GM18867 (cell line): ENCODE data around the gene ZNF735.
"Not testable (repeated sequence)": the region's sequence is repeated elsewhere in the genome, so short reads cannot be mapped to it uniquely, and the experiment has no call there.

Experiments
- ATAC-seq: cut with Tn5 transposase; IDR thresholded peaks from one replicate; pipeline ENCODE4 v1.9.1; 2021; ENCODE audit warnings: mild to moderate bottlenecking, moderate library complexity; ENCODE audit not compliant: unreplicated experiment

ZNF735 gene

DNA sequence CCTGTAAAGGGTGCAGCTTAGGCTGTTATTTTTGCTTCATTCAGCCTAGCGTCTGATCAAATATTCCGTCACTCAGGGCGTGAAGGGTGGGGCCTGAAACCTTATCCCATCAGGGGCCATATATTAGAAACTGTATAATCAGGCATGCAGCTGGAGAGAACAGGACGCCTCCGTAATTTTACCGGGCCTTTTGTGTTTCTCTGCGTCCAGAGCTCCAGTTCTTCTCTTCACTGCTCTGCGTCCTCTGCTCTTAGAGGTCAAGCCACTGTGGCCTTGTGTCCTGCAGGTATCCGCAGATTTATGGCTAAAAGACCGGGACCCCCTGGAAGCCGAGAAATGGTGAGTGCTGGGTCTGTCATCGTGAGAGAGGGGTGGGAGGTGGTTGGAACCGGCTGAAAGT is at the start of gene ZNF735:
Gene ZNF735 (plus strand): TSS at position 301 of the 400 bp plus-strand sequence. CDS start 0 bp downstream, at position 301.
- ATAC-seq = no peak

DNA sequence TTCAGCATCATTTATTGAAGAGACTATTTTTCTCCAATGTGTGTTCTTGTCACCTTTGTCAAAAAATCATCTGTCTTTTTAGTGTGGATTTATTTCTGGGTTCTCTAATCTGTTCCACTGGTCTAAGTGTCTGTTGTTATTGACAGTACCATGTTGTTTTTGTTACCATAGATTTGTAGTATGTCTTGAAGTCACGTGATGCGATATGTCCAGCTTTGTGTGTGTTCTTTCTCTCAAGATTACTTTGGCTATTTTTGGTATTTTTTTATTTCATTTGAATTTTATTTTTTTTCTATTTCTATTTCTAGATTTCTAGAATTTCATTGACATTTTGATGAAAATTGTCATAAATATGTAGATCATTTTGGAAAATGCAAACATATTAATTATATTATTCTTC is 36.0 kb upstream of the ZNF735 start:
- not testable (repeated sequence) for ATAC-seq

DNA sequence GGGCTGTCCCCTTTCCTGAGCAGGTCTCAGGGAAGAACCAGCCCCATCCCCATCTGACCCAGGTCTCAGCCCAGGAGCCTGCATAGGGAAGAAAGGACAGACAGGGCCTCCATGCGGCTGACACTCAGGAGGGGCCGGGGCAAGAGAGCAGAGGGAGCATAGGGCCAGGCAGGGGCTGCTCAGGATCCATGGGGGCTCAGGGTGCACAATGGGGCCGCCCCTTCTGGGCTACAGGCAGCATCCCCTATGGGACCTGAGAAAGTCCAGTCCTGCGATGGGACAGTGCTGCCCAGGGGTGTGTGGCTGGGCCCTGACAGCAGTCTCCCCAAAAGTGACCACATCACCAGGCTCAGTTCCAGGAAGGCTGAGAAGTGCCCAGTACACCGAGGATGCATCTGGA is 32.7 kb upstream of the ZNF735 start:
- no peak for ATAC-seq

DNA sequence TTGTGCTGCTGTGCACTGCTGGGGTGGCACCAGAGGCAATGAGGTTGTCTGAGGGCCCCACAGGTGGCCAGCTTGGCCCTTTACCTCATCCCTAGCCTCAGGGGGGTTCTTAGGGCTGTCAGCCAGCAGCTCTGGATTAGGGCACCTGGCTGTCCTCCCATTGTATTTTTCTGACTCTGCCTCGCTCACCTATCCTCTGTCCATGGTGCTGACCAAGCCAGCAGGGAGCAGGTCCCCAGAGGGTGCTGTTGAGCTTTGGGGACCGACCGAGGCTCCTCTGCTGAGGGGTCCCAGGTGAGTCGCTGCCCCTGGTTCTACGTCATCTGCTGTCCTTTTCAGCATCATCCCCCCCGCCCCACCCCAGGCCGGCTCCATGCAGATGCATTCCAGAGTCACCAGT is 32.1 kb upstream of the ZNF735 start:
- no peak for ATAC-seq

DNA sequence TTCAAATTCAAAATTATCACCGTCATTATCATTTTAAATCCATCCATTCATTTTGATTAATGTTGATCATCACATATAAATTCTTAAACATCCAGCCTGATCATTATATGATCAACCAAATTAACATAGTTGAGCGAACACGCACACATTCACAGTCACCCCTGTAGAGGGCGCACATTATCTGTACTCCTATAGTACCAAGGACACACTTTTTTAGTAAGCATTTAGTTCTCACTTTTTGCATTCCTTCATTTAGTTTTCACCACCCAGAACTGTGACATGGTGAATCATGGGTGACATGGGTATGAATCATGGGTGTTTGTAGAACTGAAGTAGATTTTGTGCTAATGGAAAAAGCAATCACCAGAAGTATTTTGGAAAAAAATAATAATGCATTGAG is 26.0 kb upstream of the ZNF735 start:
- no peak for ATAC-seq

DNA sequence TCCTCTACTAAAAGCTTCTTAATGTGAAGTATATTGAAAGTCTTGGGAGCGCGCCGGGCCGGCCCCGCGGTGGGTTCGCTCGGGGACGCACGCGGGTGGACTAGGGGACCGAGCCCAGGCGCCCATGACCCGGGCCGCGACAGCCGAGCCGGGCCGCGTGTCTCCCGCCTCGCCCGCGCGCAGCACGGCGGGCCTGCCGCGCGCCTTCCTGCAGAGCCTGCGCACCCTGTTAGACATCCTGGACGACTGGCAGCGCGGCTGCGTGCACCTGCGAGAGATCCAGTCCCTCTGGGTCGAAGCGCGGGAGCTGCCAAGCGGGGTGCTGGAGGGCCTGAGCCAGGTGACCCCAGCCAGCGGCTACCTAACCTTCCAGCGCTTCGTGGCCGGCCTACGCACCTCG is 25.4 kb upstream of the ZNF735 start:
- ATAC-seq = no peak

DNA sequence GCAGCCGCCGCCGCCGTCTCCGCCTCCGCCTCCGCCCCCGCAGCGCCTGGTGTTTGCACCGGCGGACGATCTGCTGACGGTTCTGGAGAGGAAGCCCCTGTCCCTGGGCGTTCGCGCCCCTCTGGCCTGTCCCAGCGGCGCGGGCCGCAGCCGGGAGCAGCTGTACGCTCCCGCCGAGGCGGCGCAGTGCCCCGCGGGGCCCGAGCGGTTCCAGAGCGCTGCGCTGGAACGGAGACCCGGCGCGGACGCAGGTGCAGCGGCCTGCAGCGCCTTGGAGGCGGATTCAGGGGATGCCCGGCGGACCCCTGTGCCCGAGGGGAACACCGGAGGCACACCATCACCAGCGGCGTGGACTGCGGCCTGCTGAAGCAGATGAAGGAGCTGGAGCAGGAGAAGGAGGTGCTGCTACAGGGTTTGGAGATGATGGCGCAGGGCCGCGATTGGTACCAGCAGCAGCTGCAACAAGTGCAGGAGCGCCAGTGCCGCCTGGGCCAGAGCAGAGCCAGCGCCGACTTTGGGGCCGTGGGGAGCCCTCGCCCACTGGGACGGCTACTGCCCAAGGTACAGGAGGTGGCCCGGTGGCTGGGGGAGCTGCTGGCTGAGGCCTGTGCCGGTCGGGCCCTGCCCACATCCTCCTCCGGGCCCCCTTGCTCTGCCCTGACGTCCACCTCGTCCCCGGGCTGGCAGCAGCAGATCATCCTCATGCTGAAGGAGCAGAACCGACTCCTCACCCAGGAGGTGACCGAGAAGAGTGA is 24.8 kb upstream of the ZNF735 start:
- ATAC-seq = no peak

DNA sequence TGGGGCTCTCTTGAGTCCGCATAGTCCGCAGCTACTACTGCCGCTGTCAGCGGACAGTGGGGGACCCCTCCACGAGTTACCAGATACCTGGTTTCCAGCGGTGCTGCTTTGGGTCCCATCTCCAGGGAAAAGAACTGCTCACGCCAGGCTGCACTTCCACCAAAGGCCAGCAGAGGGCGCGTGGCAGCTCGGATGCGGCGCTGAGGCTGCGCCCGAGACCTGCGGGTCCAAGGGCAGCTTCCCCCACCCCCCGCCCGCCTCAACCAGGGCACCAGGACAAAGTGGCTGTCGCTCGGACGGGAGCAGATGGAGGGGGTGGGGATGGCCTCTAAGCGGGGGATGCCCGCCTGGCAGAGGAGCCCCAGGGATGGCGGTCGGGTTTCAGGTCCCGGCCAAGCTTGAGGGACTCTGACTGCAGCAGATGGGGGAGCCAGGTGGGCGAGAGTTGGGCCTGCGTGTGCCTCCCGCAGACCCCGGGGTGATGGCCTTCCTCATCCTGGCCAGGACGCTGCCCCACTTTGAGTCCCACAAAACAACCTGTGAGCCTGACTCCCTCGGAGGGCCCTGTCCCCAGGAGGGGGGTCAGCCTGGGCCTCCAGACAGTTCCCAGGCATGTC is 23.8 kb upstream of the ZNF735 start:
- no peak for ATAC-seq

DNA sequence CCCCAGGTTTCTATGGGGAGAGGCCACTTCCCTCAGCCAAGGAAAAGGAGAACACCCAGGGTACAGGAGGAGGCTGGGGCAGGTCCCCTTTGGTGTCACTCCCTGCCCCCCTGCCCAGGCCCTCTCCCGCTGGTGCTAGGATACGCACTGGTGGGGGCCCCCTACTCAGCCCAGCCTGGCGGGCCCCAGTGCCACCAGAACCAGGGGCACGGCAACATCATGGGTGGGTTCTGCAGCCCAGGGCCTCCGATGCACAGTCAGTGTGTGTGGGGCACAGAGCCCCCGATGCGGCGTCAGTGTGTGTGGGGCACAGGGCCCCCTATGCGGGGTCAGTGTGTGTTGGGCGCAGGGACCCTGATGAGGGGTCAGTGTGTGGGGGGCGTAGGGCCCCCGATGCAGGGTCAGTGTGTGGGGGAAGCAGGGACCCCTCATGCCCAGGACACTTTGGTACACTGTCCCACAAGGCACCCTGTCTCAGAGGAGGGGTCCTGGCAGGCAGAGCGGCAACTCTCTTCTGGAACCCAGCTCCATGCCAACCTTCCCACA is 23.1 kb upstream of the ZNF735 start:
- ATAC-seq = no peak

DNA sequence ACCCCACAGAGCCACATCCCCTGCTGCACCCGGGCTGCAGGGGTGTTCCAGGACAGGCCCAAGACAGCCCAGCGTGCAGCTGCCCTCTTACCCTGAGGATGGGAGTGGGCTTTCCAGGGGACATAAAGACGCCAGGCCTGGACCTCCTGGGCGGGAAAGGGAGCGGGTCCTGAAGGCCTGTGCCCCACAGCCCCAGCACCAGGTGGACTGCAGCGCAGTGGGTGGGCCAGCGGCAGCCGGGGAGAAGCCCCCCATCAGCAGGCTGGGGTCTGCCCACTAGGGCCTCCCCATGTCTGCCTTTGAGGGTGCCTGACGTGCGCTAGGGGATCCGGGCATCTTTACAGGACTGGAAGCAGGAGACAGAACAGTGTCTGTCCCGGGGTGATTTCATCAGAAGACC is 22.6 kb upstream of the ZNF735 start:
- ATAC-seq = no peak

DNA sequence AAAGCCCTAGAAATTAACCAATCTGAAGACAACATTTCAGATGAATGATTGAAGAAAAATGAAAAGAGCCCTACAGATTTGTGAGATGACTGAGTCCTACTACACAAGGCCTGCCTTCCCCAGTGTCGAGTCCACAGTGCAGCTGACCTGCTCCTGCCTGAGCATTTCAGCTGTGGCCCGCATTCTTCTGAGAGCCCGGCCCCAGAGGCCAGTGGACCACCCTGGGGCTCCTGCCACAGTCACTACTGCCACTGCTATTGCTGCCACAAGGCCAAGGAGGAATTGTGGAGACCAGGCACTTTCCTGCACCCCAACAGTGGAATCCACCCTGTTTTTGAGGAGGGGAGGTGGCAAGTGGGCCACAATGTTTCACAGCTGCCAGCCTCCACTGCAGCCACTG is 19.6 kb upstream of the ZNF735 start:
- no peak for ATAC-seq

DNA sequence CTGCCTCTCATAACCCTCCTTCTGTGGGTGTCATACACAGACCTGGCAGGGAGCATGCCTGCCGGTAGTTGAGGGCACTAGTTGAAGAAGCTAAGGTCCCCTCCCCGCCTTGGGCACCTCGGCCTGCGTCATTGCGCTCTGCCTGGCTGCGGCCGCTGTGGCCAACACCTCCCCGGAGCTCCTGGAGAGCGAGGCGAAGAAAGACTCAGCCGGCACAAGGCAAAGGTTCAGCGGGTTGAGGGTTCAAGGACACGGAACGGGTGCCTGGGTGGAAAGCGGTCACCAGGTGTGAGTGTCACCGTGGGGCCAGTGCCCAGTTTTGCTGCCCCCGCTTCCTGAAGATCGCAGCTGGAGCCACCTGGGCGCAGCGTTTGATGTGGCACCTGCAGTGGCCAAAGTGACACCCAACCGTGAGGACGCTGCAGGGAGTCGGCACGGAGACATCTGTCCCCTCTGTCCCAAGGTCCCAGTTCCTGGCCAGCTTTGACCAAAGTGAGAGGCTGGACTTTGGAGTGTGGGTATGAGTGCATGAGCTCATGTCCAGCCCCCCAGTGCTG is 14.8 kb upstream of the ZNF735 start:
- no peak for ATAC-seq

DNA sequence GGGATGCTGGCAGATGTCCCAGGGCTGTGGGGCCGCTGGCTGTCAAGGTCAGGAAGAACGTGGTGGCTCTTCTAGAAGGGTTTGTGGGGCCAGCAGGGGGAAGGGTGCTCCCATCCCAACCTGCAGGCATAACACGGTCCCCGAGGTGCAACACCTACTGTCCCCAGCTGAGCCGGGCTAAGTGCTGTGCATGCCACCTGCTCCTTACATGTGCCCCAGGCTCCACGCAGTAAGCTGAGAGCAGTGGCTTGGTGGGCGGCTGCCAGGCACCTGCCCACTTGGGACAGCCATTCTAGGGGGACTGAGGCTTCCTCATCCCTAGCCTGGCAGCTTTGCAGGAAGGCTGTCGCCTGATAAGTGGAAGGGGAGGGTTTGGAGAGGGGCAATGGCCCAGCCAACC is 14.2 kb upstream of the ZNF735 start:
- ATAC-seq = no peak

DNA sequence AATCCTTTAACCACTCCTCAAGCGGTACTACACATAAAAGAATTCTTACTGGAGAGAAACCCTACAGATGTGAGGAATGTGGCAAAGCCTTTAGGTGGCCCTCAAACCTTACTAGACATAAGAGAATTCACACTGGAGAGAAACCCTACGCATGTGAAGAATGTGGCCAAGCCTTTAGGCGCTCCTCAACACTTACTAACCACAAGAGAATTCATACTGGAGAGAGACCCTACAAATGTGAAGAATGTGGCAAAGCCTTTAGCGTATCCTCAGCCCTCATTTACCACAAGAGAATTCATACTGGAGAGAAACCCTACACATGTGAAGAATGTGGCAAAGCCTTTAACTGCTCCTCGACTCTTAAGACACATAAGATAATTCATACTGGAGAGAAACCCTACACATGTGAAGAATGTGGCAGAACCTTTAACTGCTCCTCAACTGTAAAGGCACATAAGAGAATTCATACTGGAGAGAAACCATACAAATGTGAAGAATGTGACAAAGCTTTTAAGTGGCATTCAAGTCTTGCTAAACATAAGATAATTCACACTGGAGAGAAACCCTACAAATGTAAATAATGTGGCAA is 12.8 kb downstream of the ZNF735 start:
- ATAC-seq = not testable (repeated sequence)

DNA sequence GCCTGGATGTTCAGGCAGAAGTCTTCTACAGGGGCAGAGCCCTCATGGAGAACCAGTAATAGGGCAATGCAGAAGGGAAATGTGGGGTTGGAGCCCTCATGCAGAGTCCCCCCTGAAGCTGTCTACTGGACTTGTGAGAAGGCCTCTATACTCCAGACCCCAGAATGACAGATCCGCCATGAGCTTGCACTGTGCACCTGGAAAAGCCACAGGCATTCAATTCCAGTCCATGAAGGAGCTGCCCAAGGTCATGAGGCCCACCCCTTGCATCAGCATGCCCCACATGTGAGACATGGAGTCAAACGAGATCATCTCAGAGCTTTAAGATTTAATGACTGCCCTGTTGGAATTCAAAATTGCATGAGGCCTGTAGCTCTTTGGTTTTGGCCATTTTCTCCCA is 16.4 kb downstream of the ZNF735 start:
- no peak for ATAC-seq

DNA sequence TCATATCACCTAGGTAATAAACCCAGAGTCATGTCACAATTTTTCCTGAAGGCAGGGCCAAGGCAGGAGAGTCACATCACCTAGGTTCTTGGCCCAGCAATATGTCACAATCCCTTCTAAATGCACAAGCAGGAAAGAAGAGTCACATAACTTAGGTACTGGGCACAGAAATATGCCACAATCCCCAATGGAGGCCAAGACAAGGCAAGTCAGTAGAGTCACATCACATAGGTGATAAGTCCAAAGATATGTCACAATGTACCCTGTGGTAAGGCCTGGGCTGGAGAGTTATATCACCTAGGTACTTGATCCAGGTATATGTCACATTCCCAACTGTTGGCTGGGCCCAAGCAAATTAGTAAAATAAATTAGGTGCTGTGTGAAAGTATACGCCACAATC is 21.2 kb downstream of the ZNF735 start, which contains the start of gene ZNF679:
Gene ZNF679 (plus strand): TSS at position 301 of the 400 bp plus-strand sequence. CDS start 20,644 bp downstream, outside the sequence.
- ATAC-seq = not testable (repeated sequence)

DNA sequence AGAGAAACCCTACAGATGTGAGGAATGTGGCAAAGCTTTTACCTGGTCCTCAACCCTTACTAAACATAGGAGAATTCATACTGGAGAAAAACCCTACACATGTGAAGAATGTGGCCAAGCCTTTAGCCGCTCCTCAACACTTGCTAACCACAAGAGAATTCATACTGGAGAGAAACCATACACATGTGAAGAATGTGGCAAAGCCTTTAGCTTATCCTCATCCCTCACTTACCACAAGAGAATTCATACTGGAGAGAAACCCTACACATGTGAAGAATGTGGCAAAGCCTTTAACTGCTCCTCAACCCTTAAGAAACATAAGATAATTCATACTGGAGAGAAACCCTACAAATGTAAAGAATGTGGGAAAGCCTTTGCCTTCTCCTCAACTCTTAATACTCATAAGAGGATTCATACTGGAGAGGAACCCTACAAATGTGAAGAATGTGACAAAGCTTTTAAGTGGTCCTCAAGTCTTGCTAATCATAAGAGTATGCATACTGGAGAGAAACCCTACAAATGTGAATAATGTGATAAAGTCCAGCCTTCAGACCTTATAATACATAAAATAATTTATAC is 59.4 kb downstream of the ZNF735 start:
- no peak for ATAC-seq
